Daoy (cell line): ENCODE measurements around the gene SMIM15. TPM values are rescaled to one million over a fixed set of nuclear protein-coding genes. Genes with fewer than 3 reads are reported as not detected.
A peak's percentile ranks its signal among the peaks of the same experiment; 100 is the strongest.
"Not testable (repeated sequence)": the region's sequence is repeated elsewhere in the genome, so short reads cannot be mapped to it uniquely, and the experiment has no call there.

ENCODE experiments used
- DNase-seq: peaks from one replicate; pipeline ENCODE4 v3.0.0-alpha.2; 2015; ENCODE audit warnings: low read depth
- total RNA-seq: library from RNA; depleted of rRNA; stranded (reverse); fragments of >200 nt; shearing (Covaris generic); gene quantifications from 2 replicates; pipeline ENCODE4 v1.2.3, GENCODE V29; 2014; rRNA removed

SMIM15 gene
- total RNA-seq: 69.0 and 94.2 TPM in 2 replicates

DNA sequence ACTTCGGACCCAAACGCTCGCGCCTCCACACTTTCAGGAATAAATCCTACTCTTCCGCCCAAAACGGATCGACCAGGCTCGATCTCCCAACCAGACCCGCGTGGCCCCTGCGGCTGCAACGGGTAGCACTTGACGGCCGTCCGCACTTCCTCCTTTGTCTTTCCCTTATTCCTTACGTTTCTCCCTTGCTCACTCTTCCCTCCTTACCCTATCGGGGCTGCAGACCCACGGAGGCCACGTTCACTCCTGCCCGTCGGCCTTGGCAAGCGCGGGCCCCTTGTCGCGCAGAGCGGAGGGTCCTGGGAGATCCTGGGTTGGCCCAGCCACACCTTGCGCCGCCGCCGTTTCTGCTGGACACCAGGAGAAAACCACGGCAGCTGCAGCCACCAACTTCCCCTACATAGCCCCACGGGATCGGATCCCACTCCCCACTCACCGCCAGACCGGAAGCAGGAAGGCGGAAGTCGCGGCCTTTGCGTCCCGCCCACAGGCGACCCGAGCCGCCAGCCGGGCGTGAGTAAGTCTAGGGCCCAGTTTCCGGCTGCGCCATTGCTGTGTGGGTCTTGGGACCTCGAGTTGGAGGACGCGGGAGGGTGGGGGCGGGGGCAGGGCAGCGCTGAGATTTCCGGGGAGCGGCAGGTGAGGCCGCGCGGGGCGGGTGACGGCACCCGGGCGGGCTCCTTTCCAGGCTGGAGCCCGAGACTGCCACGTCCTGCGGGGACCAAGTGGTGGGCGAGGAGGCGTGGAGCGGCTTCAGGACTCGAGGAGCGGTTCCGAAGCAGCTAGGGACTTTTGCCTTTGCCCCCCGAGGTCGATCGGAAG, at the start of gene SMIM15:
TSS of gene SMIM15 (minus strand) at position 459 of the 822 bp plus-strand sequence. CDS start 2,297 bp downstream, outside the sequence.
- DNase-seq: peak; percentile 97

DNA sequence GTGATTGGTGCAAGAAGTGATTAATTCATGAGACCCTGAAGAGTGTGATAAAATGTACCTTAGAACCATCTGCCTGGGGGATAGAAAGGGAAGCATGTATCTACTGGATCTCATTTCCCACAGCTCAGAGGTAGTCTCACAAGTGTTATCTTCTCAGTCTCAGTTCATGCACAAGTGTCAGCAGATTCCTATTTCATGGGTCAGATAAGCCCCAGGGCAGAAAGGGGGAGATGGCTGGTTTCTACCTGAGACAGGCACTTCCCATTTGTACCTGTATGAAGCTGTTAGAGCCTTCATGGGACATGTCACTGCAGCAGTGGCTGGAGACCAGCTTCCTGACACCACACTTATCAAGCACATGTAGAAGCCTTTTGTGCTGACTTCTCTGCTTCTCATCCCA, 45.6 kb upstream of the SMIM15 start:
- no peak for DNase-seq

GRCh38 chr5:61205013-61205412, 42.7 kb upstream of the SMIM15 start:
- DNase-seq: no peak

- DNase-seq: peak; percentile 27
Observed at GRCh38 chr5:61202213-61202612, 39.9 kb upstream of the SMIM15 start.

GRCh38 chr5:61200582-61201155, 38.4 kb upstream of the SMIM15 start:
- peak; percentile 79 for DNase-seq

- DNase-seq: no peak
Observed at GRCh38 chr5:61198606-61199005, 36.3 kb upstream of the SMIM15 start.

- DNase-seq: not testable (repeated sequence)
Observed at GRCh38 chr5:61187826-61188225, 25.6 kb upstream of the SMIM15 start.

GRCh38 chr5:61187352-61187751, 25.1 kb upstream of the SMIM15 start:
- not testable (repeated sequence) for DNase-seq

DNA sequence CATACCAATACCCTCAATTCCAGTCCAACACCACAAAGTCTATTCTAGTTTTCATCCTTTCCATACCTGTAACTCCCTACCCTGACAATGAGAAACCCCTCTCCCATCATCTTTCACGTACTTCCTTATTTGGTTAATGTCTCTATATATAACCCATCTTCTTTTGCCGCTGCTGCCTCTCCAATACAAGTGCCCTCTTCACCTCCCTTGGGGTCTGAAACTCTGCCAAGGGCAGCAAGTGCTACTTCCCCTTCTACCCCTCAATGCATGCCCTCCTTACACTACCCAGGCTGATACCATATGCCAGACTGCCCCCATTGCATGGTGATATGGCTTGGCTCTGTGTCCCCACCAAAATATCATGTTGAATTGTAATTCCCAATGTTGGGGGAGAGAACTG, 24.4 kb upstream of the SMIM15 start:
- no peak for DNase-seq

DNA sequence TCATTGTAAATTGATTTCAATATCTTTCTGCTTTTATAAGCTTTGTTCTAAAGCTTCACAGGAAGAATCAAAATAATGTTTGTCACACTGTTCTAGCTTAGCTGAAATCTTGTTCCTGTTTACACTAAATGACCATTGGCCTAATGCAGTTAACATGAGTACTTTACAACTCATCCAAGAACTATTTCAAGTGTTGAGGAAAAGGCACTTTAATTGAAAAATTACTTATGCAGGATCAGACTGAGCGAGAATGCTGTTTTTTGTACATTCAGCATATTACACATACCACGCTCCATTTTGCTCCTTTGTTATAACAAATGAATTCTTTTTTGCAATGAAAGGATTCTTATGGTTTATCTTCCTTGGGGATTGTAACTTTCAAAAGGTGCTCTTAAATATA, 22.4 kb upstream of the SMIM15 start:
- DNase-seq: no peak

DNA sequence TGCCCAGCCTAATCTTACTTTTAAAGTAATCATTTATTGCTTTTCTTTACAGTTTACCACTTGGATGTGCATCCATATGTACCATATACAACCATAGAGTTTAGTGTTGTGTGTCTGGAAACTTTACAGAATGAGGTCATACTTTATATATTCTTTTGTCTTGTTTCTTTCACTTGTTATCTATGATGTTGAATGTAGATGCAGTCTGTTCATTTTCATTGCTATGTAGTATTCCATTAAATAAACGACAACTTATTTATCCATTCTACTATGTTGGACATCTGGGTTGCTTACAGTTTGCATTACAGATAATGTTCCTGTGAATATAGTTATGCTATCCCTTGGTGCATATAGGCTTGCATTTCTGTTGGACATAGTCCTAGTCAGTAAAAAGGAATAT, 21.3 kb upstream of the SMIM15 start:
- DNase-seq: no peak

GRCh38 chr5:61182449-61182848, 20.2 kb upstream of the SMIM15 start:
- peak; percentile 25 for DNase-seq

DNA sequence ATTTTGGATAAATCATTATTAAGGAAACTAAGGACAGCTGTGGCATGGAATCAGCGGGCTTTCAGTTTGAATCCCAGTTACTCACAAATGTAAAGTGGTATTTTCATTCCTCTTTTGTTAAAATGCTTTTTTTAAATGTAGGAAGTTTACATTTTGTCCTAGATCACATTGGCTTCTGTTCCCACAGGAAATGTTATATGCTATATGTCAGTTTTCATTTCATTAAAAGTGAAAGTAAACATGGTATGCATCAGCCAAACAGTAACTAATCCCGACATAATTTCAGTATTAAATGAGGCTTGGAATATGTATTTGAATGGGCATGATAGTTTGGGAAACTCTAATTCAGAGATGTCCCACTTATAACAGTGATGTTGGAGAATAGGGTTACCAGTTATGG, 18.6 kb upstream of the SMIM15 start:
- no peak for DNase-seq

DNA sequence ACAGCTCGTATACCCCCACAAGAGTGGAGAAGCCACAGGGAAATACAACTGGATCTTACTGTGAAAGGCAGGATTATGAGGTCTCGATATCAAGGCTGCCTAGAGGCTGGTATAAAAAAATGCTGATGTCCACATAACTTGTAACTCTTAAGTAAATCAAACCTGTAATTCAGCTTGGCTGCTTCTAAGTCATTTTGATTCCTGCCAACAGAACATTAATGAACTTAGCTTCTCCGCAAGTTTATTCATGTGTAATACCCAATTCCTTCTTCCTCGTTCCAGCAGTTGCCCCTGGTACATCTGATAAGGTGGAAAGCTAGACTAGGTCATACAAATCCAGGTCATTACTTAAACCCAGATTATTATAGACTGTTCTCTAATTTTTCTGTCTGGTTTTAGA, 16.4 kb upstream of the SMIM15 start:
- no peak for DNase-seq

DNA sequence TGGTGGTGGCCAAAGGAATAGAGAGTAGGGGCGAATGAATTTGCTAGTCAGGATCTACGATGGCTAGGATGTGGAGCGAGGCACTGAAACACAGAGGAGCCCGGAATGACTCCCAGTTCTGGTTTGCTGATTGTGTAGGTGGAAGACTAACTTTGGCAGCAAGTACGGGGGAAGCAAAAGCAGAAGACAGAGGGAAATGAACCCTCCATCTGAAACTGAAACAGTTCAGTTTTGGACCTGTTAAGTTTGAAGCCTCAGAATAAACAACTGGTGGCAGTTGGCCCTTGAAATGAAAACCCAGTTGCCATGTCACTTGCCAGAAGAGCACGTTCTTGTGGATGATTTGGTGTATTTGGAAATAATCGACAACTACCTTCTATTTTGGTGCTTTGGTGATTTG, 15.4 kb upstream of the SMIM15 start:
- DNase-seq: no peak

- DNase-seq: no peak
Observed at GRCh38 chr5:61177070-61177469, 14.8 kb upstream of the SMIM15 start.

GRCh38 chr5:61176631-61177030, 14.4 kb upstream of the SMIM15 start:
- no peak for DNase-seq

- no peak for DNase-seq
Observed at GRCh38 chr5:61171479-61171878, 9.2 kb upstream of the SMIM15 start.

DNA sequence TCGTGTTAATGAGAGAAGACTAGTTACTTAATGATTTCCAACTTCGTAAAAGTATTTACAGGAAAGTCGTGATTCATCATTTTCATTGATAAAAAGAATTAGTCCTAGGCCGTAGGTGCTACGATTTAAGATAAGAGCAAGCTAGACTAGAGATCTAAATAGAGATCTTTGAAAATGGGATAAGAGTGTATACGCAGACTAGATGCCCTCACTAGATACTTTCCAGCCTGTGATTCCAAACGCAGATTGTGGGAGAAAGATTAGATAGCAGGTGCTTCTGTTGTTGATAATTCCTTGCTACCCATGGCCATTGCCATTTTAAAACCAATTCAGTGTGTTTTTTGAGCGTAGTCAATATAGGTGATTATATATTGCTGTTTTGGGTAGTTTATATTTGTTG, 6.7 kb upstream of the SMIM15 start:
- DNase-seq: no peak

GRCh38 chr5:61167382-61167781, 5.1 kb upstream of the SMIM15 start:
- DNase-seq: peak; percentile 52

DNA sequence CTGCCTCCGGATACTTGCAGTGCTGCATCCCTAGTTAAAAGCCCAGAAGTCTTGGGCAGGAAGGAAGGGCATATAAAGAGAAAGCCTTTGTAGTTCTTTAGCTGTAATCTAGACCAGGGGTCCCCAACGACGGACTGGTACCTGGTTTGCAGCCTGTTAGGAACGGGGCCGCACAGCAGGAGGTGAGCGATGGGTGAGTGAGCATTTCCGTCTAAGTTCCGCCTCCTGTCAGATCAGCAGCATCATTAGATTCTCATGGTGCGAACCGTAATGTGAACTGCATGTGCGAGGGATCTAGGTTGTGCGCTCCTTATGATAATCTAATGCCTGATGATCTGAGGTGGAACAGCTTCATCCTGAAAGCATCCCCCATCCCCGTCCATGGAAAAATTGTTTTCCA, 1.6 kb upstream of the SMIM15 start:
- no peak for DNase-seq

- DNase-seq: peak; percentile 56
Observed at GRCh38 chr5:61162832-61163567, 732 bp upstream of the SMIM15 start.

- no peak for DNase-seq
Observed at GRCh38 chr5:61160497-61160896, 1.8 kb downstream of the SMIM15 start.
